Activated naive CD4-positive, alpha-beta T cell treated with anti-CD3 and anti-CD28 coated beads for 36 hours (primary cell): ENCODE results near the gene TOGARAM1. TPM values are rescaled to one million over a fixed set of nuclear protein-coding genes. Genes with fewer than 3 reads are reported as not detected.
"Not testable (repeated sequence)": the region's sequence is repeated elsewhere in the genome, so short reads cannot be mapped to it uniquely, and the experiment has no call there.

Source experiments
- CTCF ChIA-PET: fragments of 350-600 bp; sonication (Branson Sonifier 250); formaldehyde crosslinking; loops from one replicate; lab custom pipeline; 2021; ENCODE audit warnings: antibody characterized with exemption; lab: Charles Lee
- DNase-seq: peaks from one replicate; pipeline ENCODE4 v3.0.0-alpha.2; 2020
- H3K27ac Mint-ChIP-seq: one replicate; pipeline ENCODE4 v1.8.0; 2021; ENCODE audit warnings: mild to moderate bottlenecking, mixed read lengths
- H3K27me3 Mint-ChIP-seq: one replicate; pipeline ENCODE4 v1.8.0; 2021; ENCODE audit warnings: low read depth, mixed read lengths
- H3K36me3 Mint-ChIP-seq: one replicate; pipeline ENCODE4 v1.8.0; 2021; ENCODE audit warnings: low read depth, mixed read lengths
- H3K4me1 Mint-ChIP-seq: one replicate; pipeline ENCODE4 v1.8.0; 2021; ENCODE audit warnings: low read depth, mixed read lengths
- H3K4me3 Mint-ChIP-seq: one replicate; pipeline ENCODE4 v1.8.0; 2021; ENCODE audit warnings: mild to moderate bottlenecking, moderate library complexity, mixed read lengths
- H3K9me3 Mint-ChIP-seq: one replicate; pipeline ENCODE4 v1.8.0; 2021; ENCODE audit warnings: mixed read lengths
- intact Hi-C: fragments of 100-400 bp; cut with micrococcal nuclease; formaldehyde crosslinking; loops from one replicate; pipeline ENCODE4 v1.15.1; 2023
- total RNA-seq, 2 experiments: library from RNA; stranded (reverse); gene quantifications; one replicate each; pipeline ENCODE4 v1.2.3, GENCODE V29; 2021

TOGARAM1 gene
- total RNA-seq, 2 experiments from 2014 or later = 3.1 to 3.3 TPM

GRCh38 chr14:45057349-45057748 is 95.4 kb downstream of the TOGARAM1 start:
- no peaks in the 10 kb centered on the region for H3K4me1 Mint-ChIP-seq
- H3K36me3 Mint-ChIP-seq = peaks cover 32% of the 10 kb centered on the region
- H3K4me3 Mint-ChIP-seq = no peak overlapping the region
- H3K9me3 Mint-ChIP-seq = peaks cover 6% of the 10 kb centered on the region
- CTCF ChIA-PET = interaction anchor here (0.7 kb wide), 1 partner anchor 11 kb away, joined by 4 read pairs; no protein-coding TSS in a partner anchor
- no peak for DNase-seq
- intact Hi-C loops = no loop called here
- H3K27ac Mint-ChIP-seq = no peak overlapping the region
- no peaks in the 10 kb centered on the region for H3K27me3 Mint-ChIP-seq

- Mint-ChIP-seq H3K4me3 (no peak overlapping the region), H3K27me3 (no peaks in the 10 kb centered on the region), H3K36me3 (peaks cover 32% of the 10 kb centered on the region), H3K27ac (no peak overlapping the region), H3K4me1 (no peaks in the 10 kb centered on the region), H3K9me3 (peaks cover 6% of the 10 kb centered on the region)
- CTCF ChIA-PET = no interaction called here
- no peak for DNase-seq
- intact Hi-C loops = no loop called here
Measured at GRCh38 chr14:45057881-45058364, 95.9 kb downstream of the TOGARAM1 start.

GRCh38 chr14:45060551-45060950 is 98.6 kb downstream of the TOGARAM1 start:
- no peak overlapping the region for H3K27ac Mint-ChIP-seq
- intact Hi-C loops = no loop called here
- no peaks in the 10 kb centered on the region for H3K27me3 Mint-ChIP-seq
- DNase-seq = no peak
- H3K4me1 Mint-ChIP-seq = no peaks in the 10 kb centered on the region
- peaks cover 24% of the 10 kb centered on the region for H3K36me3 Mint-ChIP-seq
- H3K4me3 Mint-ChIP-seq = no peak overlapping the region
- H3K9me3 Mint-ChIP-seq = peaks cover 6% of the 10 kb centered on the region
- CTCF ChIA-PET = no interaction called here

- H3K27ac Mint-ChIP-seq = no peak overlapping the region
- intact Hi-C loops = no loop called here
- no peaks in the 10 kb centered on the region for H3K27me3 Mint-ChIP-seq
- no peaks in the 10 kb centered on the region for H3K4me1 Mint-ChIP-seq
- no peaks in the 10 kb centered on the region for H3K36me3 Mint-ChIP-seq
- CTCF ChIA-PET = no interaction called here
- H3K4me3 Mint-ChIP-seq = no peak overlapping the region
- no peak for DNase-seq
- H3K9me3 Mint-ChIP-seq = no peaks in the 10 kb centered on the region
Measured at GRCh38 chr14:45065540-45065939, 103.5 kb downstream of the TOGARAM1 start.

- H3K27ac Mint-ChIP-seq = no peak overlapping the region
- CTCF ChIA-PET = no interaction called here
- H3K9me3 Mint-ChIP-seq = no peaks in the 10 kb centered on the region
- H3K4me1 Mint-ChIP-seq = no peaks in the 10 kb centered on the region
- H3K4me3 Mint-ChIP-seq = no peak overlapping the region
- H3K27me3 Mint-ChIP-seq = no peaks in the 10 kb centered on the region
- no peaks in the 10 kb centered on the region for H3K36me3 Mint-ChIP-seq
- intact Hi-C loops = no loop called here
- no peak for DNase-seq
Measured at GRCh38 chr14:45065956-45066355, 104.0 kb downstream of the TOGARAM1 start.

GRCh38 chr14:45066667-45067066 is 104.7 kb downstream of the TOGARAM1 start:
- no peaks in the 10 kb centered on the region for H3K9me3 Mint-ChIP-seq
- no peaks in the 10 kb centered on the region for H3K36me3 Mint-ChIP-seq
- no peak overlapping the region for H3K4me3 Mint-ChIP-seq
- H3K27me3 Mint-ChIP-seq = no peaks in the 10 kb centered on the region
- no peak overlapping the region for H3K27ac Mint-ChIP-seq
- no peak for DNase-seq
- H3K4me1 Mint-ChIP-seq = no peaks in the 10 kb centered on the region
- intact Hi-C loops = no loop called here
- CTCF ChIA-PET = no interaction called here

- CTCF ChIA-PET = no interaction called here
Measured at GRCh38 chr14:45068396-45068795, 106.4 kb downstream of the TOGARAM1 start.

GRCh38 chr14:45070215-45070614 is 108.2 kb downstream of the TOGARAM1 start:
- intact Hi-C loops = no loop called here
- CTCF ChIA-PET = interaction anchor here (0.5 kb wide), 1 partner anchor 15 kb away, joined by 3 read pairs; no protein-coding TSS in a partner anchor
- Mint-ChIP-seq H3K4me3 (no peak overlapping the region), H3K27ac (no peak overlapping the region), H3K27me3 (no peaks in the 10 kb centered on the region), H3K4me1 (no peaks in the 10 kb centered on the region), H3K36me3 (no peaks in the 10 kb centered on the region), H3K9me3 (no peaks in the 10 kb centered on the region)
- DNase-seq = no peak

More at GRCh38 chr14:45068396-45068795, 106.4 kb downstream of the TOGARAM1 start:
- no peaks in the 10 kb centered on the region for H3K9me3 Mint-ChIP-seq
- intact Hi-C loops = no loop called here
- DNase-seq = no peak
- no peak overlapping the region for H3K4me3 Mint-ChIP-seq
- no peak overlapping the region for H3K27ac Mint-ChIP-seq
- no peaks in the 10 kb centered on the region for H3K4me1 Mint-ChIP-seq
- no peaks in the 10 kb centered on the region for H3K27me3 Mint-ChIP-seq
- H3K36me3 Mint-ChIP-seq = no peaks in the 10 kb centered on the region

- no peaks in the 10 kb centered on the region for H3K9me3 Mint-ChIP-seq
- intact Hi-C loops = no loop called here
- CTCF ChIA-PET = no interaction called here
Measured at GRCh38 chr14:45072126-45072525, 110.1 kb downstream of the TOGARAM1 start.

GRCh38 chr14:45073231-45073879 is 111.4 kb downstream of the TOGARAM1 start:
- CTCF ChIA-PET = no interaction called here
- Mint-ChIP-seq H3K9me3 (no peaks in the 10 kb centered on the region), H3K4me1 (no peaks in the 10 kb centered on the region), H3K36me3 (no peaks in the 10 kb centered on the region), H3K4me3 (no peak overlapping the region), H3K27ac (no peak overlapping the region), H3K27me3 (no peaks in the 10 kb centered on the region)
- no peak for DNase-seq
- intact Hi-C loops = no loop called here

More at GRCh38 chr14:45072126-45072525, 110.1 kb downstream of the TOGARAM1 start:
- Mint-ChIP-seq H3K27me3 (no peaks in the 10 kb centered on the region), H3K36me3 (no peaks in the 10 kb centered on the region), H3K4me3 (no peak overlapping the region), H3K4me1 (no peaks in the 10 kb centered on the region), H3K27ac (no peak overlapping the region)
- no peak for DNase-seq

GRCh38 chr14:45078323-45078722 is 116.3 kb downstream of the TOGARAM1 start:
- H3K36me3 Mint-ChIP-seq = no peaks in the 10 kb centered on the region
- intact Hi-C loops = no loop called here

GRCh38 chr14:45080416-45080968 is 118.5 kb downstream of the TOGARAM1 start:
- peaks cover 15% of the 10 kb centered on the region for H3K4me1 Mint-ChIP-seq
- CTCF ChIA-PET, H3K27ac Mint-ChIP-seq, DNase-seq, H3K9me3 Mint-ChIP-seq, H3K36me3 Mint-ChIP-seq, intact Hi-C loops, H3K27me3 Mint-ChIP-seq, H3K4me3 Mint-ChIP-seq: not testable (repeated sequence)

More at GRCh38 chr14:45078323-45078722, 116.3 kb downstream of the TOGARAM1 start:
- Mint-ChIP-seq H3K9me3 (no peaks in the 10 kb centered on the region), H3K4me1 (peaks cover 6% of the 10 kb centered on the region), H3K27ac (no peak overlapping the region), H3K4me3 (no peak overlapping the region), H3K27me3 (no peaks in the 10 kb centered on the region)
- CTCF ChIA-PET = interaction anchor here (1.0 kb wide), 1 partner anchor 137 kb away, joined by 3 read pairs; no protein-coding TSS in a partner anchor
- no peak for DNase-seq

GRCh38 chr14:45081096-45081495 is 119.1 kb downstream of the TOGARAM1 start:
- H3K27me3 Mint-ChIP-seq, CTCF ChIA-PET: not testable (repeated sequence)

More at GRCh38 chr14:45081096-45081495, 119.1 kb downstream of the TOGARAM1 start:
- intact Hi-C loops, H3K27ac Mint-ChIP-seq, DNase-seq, H3K4me3 Mint-ChIP-seq, H3K9me3 Mint-ChIP-seq, H3K36me3 Mint-ChIP-seq: not testable (repeated sequence)
- peaks cover 21% of the 10 kb centered on the region for H3K4me1 Mint-ChIP-seq
